ENCODE data around the gene F2R. TPM values are rescaled to one million over a fixed set of nuclear protein-coding genes. Genes with fewer than 3 reads are reported as not detected.
A peak's percentile ranks its signal among the peaks of the same experiment; 100 is the strongest.
"Not testable (repeated sequence)": the region's sequence is repeated elsewhere in the genome, so short reads cannot be mapped to it uniquely, and the experiment has no call there.

Gene F2R
- total and polyA plus RNA-seq, 3 donors from 2014 or later, result 17.9 to 29.9 (median 28.0) TPM

- DNase-seq, result no peak
- TF ChIP-seq CTCF (IDR thresholded peaks at IDR 0.05) (no peak), POLR2A (IDR thresholded peaks at IDR 0.05) (no peak)
- Histone ChIP-seq H3K27ac (peak overlapping the region; percentile 59 to 64), H3K9me3 (no peaks in the 10 kb centered on the region), H3K27me3 (no peaks in the 10 kb centered on the region), H3K4me1 (peaks cover 6% of the 10 kb centered on the region), H3K36me3 (ENCODE audit: low read depth, missing control alignments) (no peaks in the 10 kb centered on the region), H3K4me3 (no peak overlapping the region)
- intact Hi-C loops (cut with DNase I; ENCODE audit: low total_unique reads), result no loop called here
- 54 to 60% methylated on average over 4 of the region's 4 CpGs for WGBS, 2 donors
Observed at GRCh38 chr5:76735762-76736545, 20.0 kb downstream of the F2R start.

GRCh38 chr5:76736679-76737556, 21.0 kb downstream of the F2R start:
- Histone ChIP-seq H3K36me3 (ENCODE audit: low read depth, missing control alignments) (no peaks in the 10 kb centered on the region), H3K4me1 (peaks cover 6% of the 10 kb centered on the region), H3K27ac (no peak overlapping the region), H3K9me3 (no peaks in the 10 kb centered on the region), H3K4me3 (no peak overlapping the region), H3K27me3 (no peaks in the 10 kb centered on the region)
- TF ChIP-seq CTCF (IDR thresholded peaks at IDR 0.05) (no peak), POLR2A (IDR thresholded peaks at IDR 0.05) (no peak)
- WGBS, 2 donors, result 72 to 75% methylated on average over 6 of the region's 6 CpGs
- DNase-seq, result no peak
- intact Hi-C loops (cut with DNase I; ENCODE audit: low total_unique reads), result no loop called here

- no peaks in the 10 kb centered on the region for H3K36me3 ChIP-seq (ENCODE audit: low read depth, missing control alignments)
- 87% methylated on average over 5 of the region's 5 CpGs for WGBS, 2 donors
- no peak overlapping the region for H3K27ac ChIP-seq
- H3K4me1 ChIP-seq, result peaks cover 6% of the 10 kb centered on the region
- no peak for DNase-seq
- no peak overlapping the region for H3K4me3 ChIP-seq
- H3K9me3 ChIP-seq, result no peaks in the 10 kb centered on the region
- TF ChIP-seq POLR2A (IDR thresholded peaks at IDR 0.05) (no peak), CTCF (IDR thresholded peaks at IDR 0.05) (no peak)
- intact Hi-C loops (cut with DNase I; ENCODE audit: low total_unique reads), result no loop called here
- no peaks in the 10 kb centered on the region for H3K27me3 ChIP-seq
Observed at GRCh38 chr5:76737846-76738245, 21.9 kb downstream of the F2R start.

- DNase-seq; H3K9me3 ChIP-seq; H3K4me3 ChIP-seq; H3K27ac ChIP-seq; intact Hi-C loops (cut with DNase I; ENCODE audit: low total_unique reads); H3K36me3 ChIP-seq (ENCODE audit: low read depth, missing control alignments); H3K4me1 ChIP-seq; H3K27me3 ChIP-seq: not testable (repeated sequence)
- 95 to 99% methylated on average over 4 of the region's 4 CpGs for WGBS, 2 donors
Observed at GRCh38 chr5:76741506-76741905, 25.6 kb downstream of the F2R start.

GRCh38 chr5:76742583-76742982, 26.7 kb downstream of the F2R start:
- TF ChIP-seq POLR2A (IDR thresholded peaks at IDR 0.05), result no peak
- no peak for TF ChIP-seq CTCF (IDR thresholded peaks at IDR 0.05)
- 63 to 81% methylated on average over 4 of the region's 4 CpGs for WGBS, 2 donors
- Histone ChIP-seq H3K4me3 (no peak overlapping the region), H3K27ac (peak overlapping the region in 1 of 2 donors; percentile 78), H3K9me3 (no peaks in the 10 kb centered on the region), H3K4me1 (peaks cover 6% of the 10 kb centered on the region), H3K36me3 (ENCODE audit: low read depth, missing control alignments) (no peaks in the 10 kb centered on the region), H3K27me3 (no peaks in the 10 kb centered on the region)
- DNase-seq, result no peak
- intact Hi-C loops (cut with DNase I; ENCODE audit: low total_unique reads), result no loop called here

Data from testis (tissue), 3 donors.